ENCODE results near the gene CHL1. TPM values are rescaled to one million over a fixed set of nuclear protein-coding genes. Genes with fewer than 3 reads are reported as not detected.

CHL1 gene
- total RNA-seq, 1 donor: 3.6 TPM

GRCh38 chr3:194001-194400 lies 2.6 kb upstream of the CHL1 start:
- Histone ChIP-seq H3K9me3 (ENCODE audit: low read depth, low read length) (no peaks in the 10 kb centered on the region), H3K27ac (ENCODE audit: low read depth, low read length) (no peak overlapping the region), H3K36me3 (ENCODE audit: insufficient read depth, low read length) (no peaks in the 10 kb centered on the region), H3K4me1 (ENCODE audit: insufficient read depth, low read length) (no peaks in the 10 kb centered on the region), H3K4me3 (ENCODE audit: insufficient read depth, low read length) (no peak overlapping the region), H2AFZ (ENCODE audit: low read length) (no peak overlapping the region), H3K27me3 (ENCODE audit: insufficient read depth, low read length) (no peaks in the 10 kb centered on the region), H3K4me2 (ENCODE audit: insufficient read depth, low read length) (no peak overlapping the region), H4K20me1 (ENCODE audit: insufficient read depth, low read length) (no peaks in the 10 kb centered on the region), H3K79me2 (ENCODE audit: insufficient read depth, low read length) (no peaks in the 10 kb centered on the region)
- no peak for TF ChIP-seq CTCF (IDR thresholded peaks at IDR 0.05; ENCODE audit: extremely low read depth, low read depth, low read length)
- no peak for DNase-seq (ENCODE audit: insufficient read length, low spot score, missing footprints)

GRCh38 chr3:194421-194820 lies 2.1 kb upstream of the CHL1 start:
- DNase-seq (ENCODE audit: insufficient read length, low spot score, missing footprints): no peak
- no peak overlapping the region for H2AFZ ChIP-seq (ENCODE audit: low read length)
- no peaks in the 10 kb centered on the region for H3K79me2 ChIP-seq (ENCODE audit: insufficient read depth, low read length)
- H3K27me3 ChIP-seq (ENCODE audit: insufficient read depth, low read length): no peaks in the 10 kb centered on the region
- H4K20me1 ChIP-seq (ENCODE audit: insufficient read depth, low read length): no peaks in the 10 kb centered on the region
- H3K36me3 ChIP-seq (ENCODE audit: insufficient read depth, low read length): no peaks in the 10 kb centered on the region
- no peaks in the 10 kb centered on the region for H3K4me1 ChIP-seq (ENCODE audit: insufficient read depth, low read length)
- no peak overlapping the region for H3K27ac ChIP-seq (ENCODE audit: low read depth, low read length)
- H3K9me3 ChIP-seq (ENCODE audit: low read depth, low read length): no peaks in the 10 kb centered on the region
- H3K4me2 ChIP-seq (ENCODE audit: insufficient read depth, low read length): no peak overlapping the region
- no peak overlapping the region for H3K4me3 ChIP-seq (ENCODE audit: insufficient read depth, low read length)
- no peak for TF ChIP-seq CTCF (IDR thresholded peaks at IDR 0.05; ENCODE audit: extremely low read depth, low read depth, low read length)

GRCh38 chr3:195666-196065 lies 897 bp upstream of the CHL1 start:
- DNase-seq (ENCODE audit: insufficient read length, low spot score, missing footprints): no peak
- no peak for TF ChIP-seq CTCF (IDR thresholded peaks at IDR 0.05; ENCODE audit: extremely low read depth, low read depth, low read length)
- Histone ChIP-seq H2AFZ (ENCODE audit: low read length) (no peak overlapping the region), H4K20me1 (ENCODE audit: insufficient read depth, low read length) (no peaks in the 10 kb centered on the region), H3K27ac (ENCODE audit: low read depth, low read length) (no peak overlapping the region), H3K79me2 (ENCODE audit: insufficient read depth, low read length) (no peaks in the 10 kb centered on the region), H3K9me3 (ENCODE audit: low read depth, low read length) (no peaks in the 10 kb centered on the region), H3K4me1 (ENCODE audit: insufficient read depth, low read length) (no peaks in the 10 kb centered on the region), H3K27me3 (ENCODE audit: insufficient read depth, low read length) (no peaks in the 10 kb centered on the region), H3K4me3 (ENCODE audit: insufficient read depth, low read length) (no peak overlapping the region), H3K4me2 (ENCODE audit: insufficient read depth, low read length) (no peak overlapping the region), H3K36me3 (ENCODE audit: insufficient read depth, low read length) (no peaks in the 10 kb centered on the region)

- H3K36me3 ChIP-seq (ENCODE audit: insufficient read depth, low read length): no peaks in the 10 kb centered on the region
- H3K9me3 ChIP-seq (ENCODE audit: low read depth, low read length): no peaks in the 10 kb centered on the region
- TF ChIP-seq CTCF (IDR thresholded peaks at IDR 0.05; ENCODE audit: extremely low read depth, low read depth, low read length): no peak
- no peak overlapping the region for H3K27ac ChIP-seq (ENCODE audit: low read depth, low read length)
- H3K27me3 ChIP-seq (ENCODE audit: insufficient read depth, low read length): no peaks in the 10 kb centered on the region
- H2AFZ ChIP-seq (ENCODE audit: low read length): no peak overlapping the region
- no peak for DNase-seq (ENCODE audit: insufficient read length, low spot score, missing footprints)
- H3K4me1 ChIP-seq (ENCODE audit: insufficient read depth, low read length): no peaks in the 10 kb centered on the region
- H3K4me3 ChIP-seq (ENCODE audit: insufficient read depth, low read length): no peak overlapping the region
- H3K79me2 ChIP-seq (ENCODE audit: insufficient read depth, low read length): no peaks in the 10 kb centered on the region
- no peaks in the 10 kb centered on the region for H4K20me1 ChIP-seq (ENCODE audit: insufficient read depth, low read length)
- H3K4me2 ChIP-seq (ENCODE audit: insufficient read depth, low read length): no peak overlapping the region
Observed at GRCh38 chr3:197149-197827, 725 bp downstream of the CHL1 start.
